ENCODE data around the gene IKBKG.
"Not testable (repeated sequence)": the region's sequence is repeated elsewhere in the genome, so short reads cannot be mapped to it uniquely, and the experiment has no call there.

IKBKG gene

DNA sequence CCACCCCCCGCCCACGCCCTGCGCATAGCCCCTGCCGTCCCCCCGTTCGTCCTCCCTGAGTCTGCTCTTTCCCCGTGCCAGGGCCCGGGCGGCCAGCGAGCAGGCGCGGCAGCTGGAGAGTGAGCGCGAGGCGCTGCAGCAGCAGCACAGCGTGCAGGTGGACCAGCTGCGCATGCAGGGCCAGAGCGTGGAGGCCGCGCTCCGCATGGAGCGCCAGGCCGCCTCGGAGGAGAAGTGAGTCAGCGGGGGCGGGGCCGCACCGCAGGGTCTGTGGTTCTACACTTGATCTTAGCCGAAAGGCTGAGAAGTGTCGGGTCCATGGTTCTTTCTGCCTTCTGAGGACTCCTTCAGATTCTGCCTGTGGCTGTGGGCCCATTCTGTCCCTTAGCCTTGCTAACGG, 12.9 kb downstream of the IKBKG start:
- not testable (repeated sequence) for DNase-seq

- not testable (repeated sequence) for DNase-seq
These were observed 14.9 kb downstream of the IKBKG start for GRCh38 chrX:154562295-154562694.

DNA sequence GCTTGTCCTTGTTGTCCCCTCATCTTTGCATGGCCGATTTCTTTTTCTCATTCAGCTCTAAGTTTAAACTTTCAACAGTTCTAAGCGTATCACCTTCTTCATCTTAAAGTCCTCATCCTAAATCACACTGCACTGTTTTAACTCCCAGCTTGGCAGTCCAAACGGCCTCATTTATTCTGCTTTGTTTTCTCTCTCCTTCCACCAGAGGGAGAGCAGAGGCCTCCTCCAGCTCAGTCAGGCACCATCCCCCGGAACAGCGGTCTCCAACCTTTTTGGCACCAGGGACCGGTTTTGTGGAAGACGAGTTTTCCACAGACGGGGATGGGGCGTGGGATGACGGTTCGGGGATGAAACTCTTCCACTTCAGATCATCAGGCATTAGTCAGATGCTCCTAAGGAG, 22.9 kb downstream of the IKBKG start:
- not testable (repeated sequence) for DNase-seq

DNA sequence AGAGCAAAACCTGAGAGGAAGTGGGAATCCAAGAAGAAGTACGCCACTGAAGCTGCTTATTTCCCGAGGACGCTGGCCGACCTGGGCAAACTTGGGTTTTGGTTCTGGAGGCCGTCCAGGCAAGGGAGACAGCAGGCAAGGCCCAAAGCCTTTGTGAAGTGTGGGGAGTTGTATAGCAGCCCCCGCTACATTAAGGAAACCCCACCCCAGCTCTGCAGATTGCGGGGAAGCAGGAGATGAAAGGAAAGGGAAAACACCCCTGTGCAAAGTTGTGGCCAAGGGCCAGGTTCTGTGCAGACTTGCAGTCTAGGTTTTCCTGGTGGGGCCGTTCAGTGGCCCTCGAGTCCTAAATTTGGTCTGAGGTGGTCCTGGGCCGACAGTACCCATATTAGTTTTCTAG, 25.6 kb downstream of the IKBKG start:
- DNase-seq: not testable (repeated sequence)

- DNase-seq: not testable (repeated sequence)
These were observed 27.7 kb downstream of the IKBKG start for GRCh38 chrX:154575076-154575475.

DNA sequence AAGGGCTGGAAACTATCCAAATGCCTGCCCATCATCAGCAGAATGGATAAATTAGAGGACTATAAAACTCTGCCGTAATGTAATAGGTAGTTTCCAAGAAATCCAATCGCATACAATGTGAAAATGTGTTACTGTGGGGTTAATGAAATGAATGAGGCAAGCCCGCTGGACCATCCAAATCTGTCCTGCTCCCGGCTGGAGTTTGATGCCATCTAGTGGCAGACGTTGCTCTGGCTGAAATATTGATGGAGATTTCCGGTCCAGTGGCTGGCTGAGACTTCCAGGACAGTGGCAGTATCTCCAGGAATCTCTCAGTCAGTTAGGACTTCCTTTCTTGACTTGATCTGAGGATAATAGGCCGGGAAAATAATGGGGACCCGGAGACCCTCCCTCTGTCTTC, 35.6 kb downstream of the IKBKG start:
- DNase-seq: not testable (repeated sequence)

GRCh38 chrX:154584585-154585183, 37.3 kb downstream of the IKBKG start, which contains the start of gene CTAG1A:
CTAG1A (plus strand) TSS chrX:154585133; CDS start chrX:154585207, 74 bp downstream.
- not testable (repeated sequence) for DNase-seq

- not testable (repeated sequence) for DNase-seq
These were observed 43.0 kb downstream of the IKBKG start for GRCh38 chrX:154590415-154590814.

- DNase-seq: no peak
These were observed 45.1 kb downstream of the IKBKG start for GRCh38 chrX:154592505-154592904.

- DNase-seq: no peak
These were observed 45.8 kb downstream of the IKBKG start for GRCh38 chrX:154593201-154593600.

- DNase-seq: no peak
These were observed 47.1 kb downstream of the IKBKG start for GRCh38 chrX:154594491-154594890.

DNA sequence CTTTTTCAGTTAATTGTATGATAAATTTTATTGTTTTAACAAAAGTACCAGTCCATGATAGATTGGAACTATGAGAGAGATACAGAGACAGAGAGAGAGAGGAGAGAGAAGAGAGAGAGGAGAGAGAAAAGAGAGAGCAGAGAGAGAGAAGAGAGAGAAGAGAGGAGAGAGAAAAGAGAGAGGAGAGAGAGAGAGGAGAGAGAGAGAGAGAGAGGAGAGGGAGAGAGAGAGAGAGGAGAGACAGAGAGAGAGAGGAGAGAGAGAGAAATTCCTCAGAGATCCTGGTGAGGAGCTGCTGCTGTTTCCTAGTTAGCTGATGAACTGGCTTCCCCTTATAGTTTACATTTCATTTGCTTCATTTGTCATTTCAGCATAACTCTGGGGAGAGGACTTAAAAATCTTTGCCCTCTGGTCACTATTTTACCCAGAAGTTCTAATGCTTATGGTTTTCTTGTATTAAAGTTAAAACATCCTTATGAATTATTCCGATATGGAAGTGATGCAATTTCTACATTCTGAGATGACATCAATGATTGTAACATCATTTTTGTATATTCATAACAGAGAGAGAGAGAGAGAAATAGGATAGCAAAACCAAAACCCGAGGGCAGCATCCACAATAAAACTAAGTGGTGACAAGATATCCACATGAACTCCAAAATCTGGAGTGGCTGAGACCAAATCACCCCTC, 48.3 kb downstream of the IKBKG start:
- DNase-seq: no peak

DNA sequence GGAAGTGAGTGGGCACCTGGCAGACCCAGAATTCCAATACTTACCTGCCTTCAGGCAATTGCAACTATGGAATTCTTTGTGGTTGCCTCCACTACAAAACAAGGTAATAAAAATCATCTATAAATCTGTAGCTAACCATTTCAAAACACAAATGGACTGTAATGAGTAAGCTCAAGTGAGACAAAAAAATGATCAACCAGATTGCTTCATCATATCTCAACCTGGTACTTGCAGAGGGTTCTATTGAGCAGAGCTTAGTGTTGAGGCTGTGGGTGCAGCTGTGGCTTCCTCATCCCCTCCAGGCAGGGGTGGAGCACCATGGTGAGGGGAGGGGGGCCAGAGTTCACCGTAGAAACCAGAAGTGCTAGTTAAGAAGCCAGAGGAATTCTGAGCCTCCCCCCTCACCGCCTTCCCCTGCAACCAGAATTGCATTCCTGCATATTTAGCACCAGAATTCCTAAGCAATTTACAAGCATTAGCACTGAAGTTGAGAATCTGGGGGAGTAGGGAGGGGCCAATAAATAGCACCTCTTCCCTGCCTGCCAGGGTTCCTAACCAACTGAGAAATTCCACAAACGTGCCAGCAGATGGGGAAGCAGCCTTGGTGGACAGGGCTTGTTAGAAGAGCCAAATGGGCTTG, 49.0 kb downstream of the IKBKG start:
- no peak for DNase-seq

DNA sequence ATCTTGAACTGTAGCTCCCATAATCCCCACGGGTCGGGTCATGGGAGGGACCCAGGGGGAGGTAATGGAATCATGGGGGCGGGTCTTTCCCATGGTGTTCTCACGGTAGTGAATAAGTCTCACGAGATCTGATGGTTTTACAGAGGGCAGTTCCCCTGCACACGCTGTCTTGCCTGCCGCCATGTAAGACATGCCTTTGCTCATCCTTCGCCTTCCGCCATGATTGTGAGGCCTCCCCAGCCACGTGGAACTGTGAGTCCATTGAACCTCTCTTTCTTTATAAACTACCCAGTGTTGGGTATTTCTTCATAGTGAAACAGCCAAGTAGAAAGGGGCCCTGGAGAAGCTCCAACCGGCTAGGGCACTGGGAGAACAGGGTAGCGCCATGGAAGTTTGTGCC, 49.8 kb downstream of the IKBKG start:
- DNase-seq: no peak

DNA sequence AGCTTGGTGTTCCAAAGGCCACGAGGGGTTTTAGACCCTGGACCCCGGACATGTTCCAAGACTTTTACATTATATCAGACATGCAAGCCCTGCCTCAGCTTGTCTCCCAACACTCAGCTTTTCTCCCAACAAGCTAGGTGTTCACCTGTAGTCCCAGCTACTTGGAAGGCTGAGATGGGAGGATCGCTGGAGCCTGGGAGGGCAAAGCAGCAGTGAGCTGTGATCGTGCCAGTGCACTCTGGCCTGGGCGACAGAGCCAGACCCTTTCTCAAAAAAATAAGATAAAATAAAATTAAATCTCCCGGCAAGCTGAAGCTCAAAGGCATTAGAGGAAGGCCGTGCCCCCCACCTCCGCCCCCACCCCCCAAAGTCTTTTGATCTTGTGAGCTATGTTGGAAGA, 51.2 kb downstream of the IKBKG start:
- DNase-seq: no peak

- no peak for DNase-seq
These were observed 52.1 kb downstream of the IKBKG start for GRCh38 chrX:154599531-154599930.

- no peak for DNase-seq
These were observed 53.4 kb downstream of the IKBKG start for GRCh38 chrX:154600759-154601374.

- DNase-seq: no peak
These were observed 54.8 kb downstream of the IKBKG start for GRCh38 chrX:154602226-154602625.

- no peak for DNase-seq
These were observed 55.5 kb downstream of the IKBKG start for GRCh38 chrX:154602766-154603437.

DNA sequence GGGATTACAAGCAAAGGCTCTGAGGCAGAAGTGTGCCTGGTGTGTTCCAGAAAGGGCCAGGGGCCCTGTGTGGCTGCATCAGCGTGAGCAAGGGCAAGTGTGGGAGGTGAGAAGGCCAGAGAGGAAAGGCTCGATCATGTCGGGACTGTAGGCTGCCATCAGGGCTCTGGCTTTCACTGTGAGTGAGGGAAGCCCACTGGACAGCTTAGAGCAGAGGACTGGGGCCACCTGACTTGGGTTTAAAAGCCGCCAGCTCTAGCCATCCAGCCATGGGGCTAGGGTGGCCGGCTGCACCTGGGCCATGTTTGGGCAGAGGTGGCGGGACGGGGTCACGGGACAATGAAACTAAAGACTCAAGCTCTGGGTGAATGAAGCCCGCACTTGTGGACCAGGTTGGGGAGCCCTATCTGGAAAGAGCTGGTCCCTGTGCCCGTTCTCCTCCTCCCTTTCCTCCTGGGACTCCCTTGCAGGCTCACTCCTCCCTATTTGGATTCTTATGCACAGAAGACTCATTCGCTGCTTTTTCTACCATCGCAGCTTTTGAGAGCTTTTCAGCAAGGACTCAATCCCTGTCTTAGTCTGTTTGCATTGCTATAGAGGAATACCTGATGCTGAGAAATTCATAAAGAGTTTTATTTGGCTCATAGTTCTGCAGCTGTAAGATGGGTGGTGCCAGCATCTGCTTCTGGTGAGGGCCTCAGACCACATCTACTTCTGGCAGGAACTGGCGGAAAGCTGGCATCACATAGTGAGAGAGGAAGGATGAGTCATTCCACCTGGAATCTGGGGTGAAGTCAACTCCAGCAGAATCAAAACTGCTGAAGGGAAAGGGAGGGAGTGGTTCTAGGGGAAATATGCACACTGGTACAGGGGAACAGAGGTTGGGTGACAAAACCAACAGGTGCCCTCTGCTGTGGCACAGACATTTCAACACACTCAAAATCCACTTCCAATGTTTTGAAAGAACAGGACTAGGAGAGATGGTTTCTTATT, 56.3 kb downstream of the IKBKG start:
- no peak for DNase-seq

- DNase-seq: no peak
These were observed 58.1 kb downstream of the IKBKG start for GRCh38 chrX:154605566-154605965.

GRCh38 chrX:154607370-154607769, 60.0 kb downstream of the IKBKG start:
- DNase-seq: peak; percentile 23 to 36
